MM.1S (cell line): ENCODE data around the gene POLR3A.
"Not testable (repeated sequence)": the region's sequence is repeated elsewhere in the genome, so short reads cannot be mapped to it uniquely, and the experiment has no call there.

ENCODE experiments used
- CTCF ChIP-seq: fragments of 300-600 bp; sonication (generic); IDR thresholded peaks from 2 replicates; pipeline ENCODE4 v1.5.1; 2016; ENCODE audit warnings: antibody characterized with exemption, low read length, mixed read lengths
- EZH2 ChIP-seq: fragments of 300-600 bp; sonication (generic); optimal IDR thresholded peaks from 2 replicates; pipeline ENCODE3; 2017; ENCODE audit warnings: low read depth, mild to moderate bottlenecking, antibody characterized with exemption, low read length, mixed read lengths
- EZH2phosphoT487 ChIP-seq: fragments of 300-600 bp; sonication (generic); IDR thresholded peaks from 2 replicates; pipeline ENCODE4 v1.6.1; 2018; ENCODE audit warnings: antibody characterized with exemption, low read length

- TF ChIP-seq CTCF, EZH2phosphoT487, EZH2: not testable (repeated sequence)
Measured at GRCh38 chr10:77998780-77999179, 30.5 kb downstream of the POLR3A start.
